H1 (cell line): ENCODE measurements around the gene MIF4GD. TPM values are rescaled to one million over a fixed set of nuclear protein-coding genes. Genes with fewer than 3 reads are reported as not detected.

Source experiments
- CHD7 ChIP-seq: fragments of 300-600 bp; sonication (generic); IDR thresholded peaks from 2 replicates; pipeline ENCODE4 v1.7.1; 2012; ENCODE audit warnings: low read length, moderate library complexity, mild to moderate bottlenecking, inconsistent platforms; ENCODE audit not compliant: insufficient replicate concordance
- polyA plus RNA-seq, 7 experiments: library from polyadenylated mRNA; depleted of rRNA in 3 of 7; stranded (reverse) in 5 of 7; unstranded in 2 of 7; fragments of >200 nt in 5 of 7; fragments of 200-250 nt in 2 of 7; gene quantifications; 1 replicate in 5 of 7; 2 replicates in 1 of 7; 4 replicates in 1 of 7; pipeline versions ENCODE4 v1.2.1 to v1.2.3, GENCODE V29; 2011 to 2013; ENCODE audit warnings: missing spikeins in 2 of 7, mixed read lengths in 2 of 7
- total RNA-seq: library from RNA; stranded (reverse); fragmentation: NEBNext Ultra II Directional; extraction: Animal tissue kit (Norgen Biotek cat#: 25700); gene quantifications from 2 replicates; pipeline ENCODE4 v1.2.1, GENCODE V29; 2021

The MIF4GD gene
- total and polyA plus RNA-seq, 2 of the 8 experiments (the other 6 are each of a cell fraction or from before 2014, with no cell fraction given): 16.1 to 51.1 TPM

- TF ChIP-seq CHD7: no peak
These were observed 30.0 kb upstream of the MIF4GD start (continued) for GRCh38 chr17:75301049-75301448.
